DMS 273 (cell line): ENCODE results near the gene MTHFD1L.
"Not testable (repeated sequence)": the region's sequence is repeated elsewhere in the genome, so short reads cannot be mapped to it uniquely, and the experiment has no call there.

ENCODE experiments used
- DNase-seq: peaks from one replicate; lab custom pipeline; 2025; ENCODE audit not compliant: unreplicated experiment; lab: John Stamatoyannopoulos, UW

MTHFD1L gene

DNA sequence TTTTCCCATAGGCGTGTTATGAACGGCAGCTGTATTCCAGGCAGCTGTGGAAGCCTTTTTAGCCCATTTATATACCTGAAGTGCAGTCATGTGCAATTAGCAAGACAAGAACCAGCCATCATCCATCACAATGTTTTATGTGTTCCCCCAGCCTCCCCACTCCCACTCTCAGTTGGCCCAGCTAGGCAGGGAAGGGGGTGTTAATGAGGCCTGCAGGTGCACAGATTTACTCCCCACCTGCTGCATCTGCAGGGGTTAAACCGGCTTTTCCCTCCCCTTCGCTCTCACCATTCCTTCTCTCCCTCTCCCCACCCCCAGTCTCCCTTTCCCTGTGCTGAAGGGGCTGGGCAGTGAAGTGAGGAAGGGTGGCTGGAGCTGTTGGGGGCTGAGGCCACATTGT lies 224.5 kb downstream of the MTHFD1L start:
- DNase-seq: no peak

DNA sequence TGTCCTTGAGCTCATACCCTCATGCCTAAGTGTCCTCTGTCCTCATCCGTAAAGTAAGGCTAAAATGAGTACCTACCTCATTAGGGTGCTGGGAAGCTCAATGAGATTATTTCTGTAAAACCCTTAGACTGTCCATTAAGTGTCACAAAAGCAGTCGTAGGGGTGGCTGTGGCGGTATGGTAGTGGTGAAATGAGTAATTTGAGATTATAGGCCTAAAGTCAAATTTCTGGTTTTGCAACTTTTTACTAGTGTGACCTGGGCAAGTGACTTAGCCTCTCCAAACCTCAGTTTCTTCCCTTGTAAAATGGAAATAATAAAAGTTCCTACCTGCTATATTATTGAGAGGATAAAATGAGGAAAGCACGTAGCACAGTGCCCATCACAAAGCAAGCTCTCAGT lies 226.1 kb downstream of the MTHFD1L start:
- DNase-seq: no peak

DNA sequence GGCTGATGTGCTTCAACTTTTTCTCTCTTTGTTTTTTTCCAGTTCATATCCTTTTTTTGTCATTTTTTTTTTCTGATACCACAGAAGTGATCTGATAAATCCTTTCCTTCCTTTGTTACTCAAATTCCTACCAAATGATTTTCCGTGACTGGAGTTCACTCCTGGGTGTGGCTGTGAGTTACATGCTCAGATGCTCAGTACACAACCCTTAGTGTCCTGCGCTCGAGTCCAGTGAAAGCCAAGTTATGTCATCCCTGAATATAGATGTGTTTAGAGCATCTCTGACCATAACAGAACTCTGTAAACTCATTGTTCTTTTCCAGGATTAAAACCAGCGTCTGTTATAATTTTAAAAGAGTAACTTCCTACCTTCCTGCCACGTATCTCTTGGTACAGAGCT lies 227.1 kb downstream of the MTHFD1L start:
- no peak for DNase-seq

DNA sequence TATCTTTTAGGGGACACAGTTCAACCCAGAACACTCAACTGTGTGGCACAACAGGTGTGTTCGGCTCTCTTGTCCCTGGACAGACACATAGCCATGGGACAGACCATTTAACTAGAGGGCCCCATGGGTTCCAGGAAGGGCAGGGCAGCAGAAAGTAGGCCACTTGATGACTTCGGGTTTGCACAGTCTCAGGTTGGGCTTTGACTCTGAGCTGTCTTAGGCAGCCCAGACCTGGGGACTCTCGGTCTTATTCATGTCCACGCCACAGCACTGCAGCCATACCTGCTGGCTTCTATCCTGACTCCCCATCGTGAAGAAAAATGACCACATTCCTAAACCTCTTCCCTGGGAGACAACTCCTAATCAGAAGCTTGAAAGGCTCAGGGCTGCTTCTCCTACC lies 228.2 kb downstream of the MTHFD1L start:
- DNase-seq: no peak

DNA sequence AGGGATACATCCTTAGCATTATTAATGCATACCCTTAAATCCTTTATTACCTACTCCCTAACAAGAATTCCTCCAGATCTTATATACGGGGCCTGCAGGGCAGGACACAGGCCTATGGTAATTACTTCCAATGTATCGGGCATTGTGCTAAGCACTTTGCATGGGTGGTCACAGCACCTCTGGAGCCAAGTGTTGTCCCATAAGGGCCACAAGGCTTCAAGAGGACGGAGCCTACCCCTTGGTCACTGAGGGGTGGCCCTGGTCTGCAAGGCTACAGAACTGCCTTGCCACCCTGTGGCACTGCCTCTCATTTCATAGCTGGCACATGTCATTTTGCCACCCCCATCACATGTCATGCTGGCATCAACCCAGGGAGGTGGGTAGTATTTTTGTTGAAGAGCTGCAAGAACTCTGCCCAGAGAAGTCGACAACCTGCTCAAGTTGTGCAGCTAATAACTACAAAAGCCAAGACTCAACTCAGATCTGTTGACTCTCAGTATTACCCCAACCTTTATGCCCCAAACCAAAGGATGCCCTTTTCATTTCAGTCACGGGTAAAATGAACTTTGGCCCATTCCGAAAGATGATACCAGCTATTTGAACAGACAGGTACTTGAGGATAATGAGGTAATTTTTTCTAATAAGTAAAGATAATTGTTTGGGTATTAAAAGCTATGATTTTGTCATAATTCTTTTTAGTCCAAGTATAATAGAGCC lies 230.2 kb downstream of the MTHFD1L start:
- no peak for DNase-seq

DNA sequence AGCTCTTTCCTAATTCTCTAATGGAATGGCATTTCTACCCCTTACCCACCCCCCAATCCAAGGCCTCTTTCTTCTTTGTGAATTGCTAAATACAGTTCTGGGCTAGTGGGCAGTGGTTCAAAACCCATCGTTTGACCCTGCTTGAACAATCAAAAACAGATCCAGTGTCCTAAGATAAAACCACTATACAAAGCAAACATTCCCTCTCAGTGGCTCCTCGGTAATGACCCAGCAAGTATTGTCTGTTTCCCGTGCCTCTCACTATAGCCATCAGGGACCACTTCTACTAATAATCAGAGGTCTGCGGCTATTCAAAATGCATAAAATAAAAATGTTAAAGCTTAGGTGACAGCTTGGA lies 230.7 kb downstream of the MTHFD1L start:
- DNase-seq: no peak

DNA sequence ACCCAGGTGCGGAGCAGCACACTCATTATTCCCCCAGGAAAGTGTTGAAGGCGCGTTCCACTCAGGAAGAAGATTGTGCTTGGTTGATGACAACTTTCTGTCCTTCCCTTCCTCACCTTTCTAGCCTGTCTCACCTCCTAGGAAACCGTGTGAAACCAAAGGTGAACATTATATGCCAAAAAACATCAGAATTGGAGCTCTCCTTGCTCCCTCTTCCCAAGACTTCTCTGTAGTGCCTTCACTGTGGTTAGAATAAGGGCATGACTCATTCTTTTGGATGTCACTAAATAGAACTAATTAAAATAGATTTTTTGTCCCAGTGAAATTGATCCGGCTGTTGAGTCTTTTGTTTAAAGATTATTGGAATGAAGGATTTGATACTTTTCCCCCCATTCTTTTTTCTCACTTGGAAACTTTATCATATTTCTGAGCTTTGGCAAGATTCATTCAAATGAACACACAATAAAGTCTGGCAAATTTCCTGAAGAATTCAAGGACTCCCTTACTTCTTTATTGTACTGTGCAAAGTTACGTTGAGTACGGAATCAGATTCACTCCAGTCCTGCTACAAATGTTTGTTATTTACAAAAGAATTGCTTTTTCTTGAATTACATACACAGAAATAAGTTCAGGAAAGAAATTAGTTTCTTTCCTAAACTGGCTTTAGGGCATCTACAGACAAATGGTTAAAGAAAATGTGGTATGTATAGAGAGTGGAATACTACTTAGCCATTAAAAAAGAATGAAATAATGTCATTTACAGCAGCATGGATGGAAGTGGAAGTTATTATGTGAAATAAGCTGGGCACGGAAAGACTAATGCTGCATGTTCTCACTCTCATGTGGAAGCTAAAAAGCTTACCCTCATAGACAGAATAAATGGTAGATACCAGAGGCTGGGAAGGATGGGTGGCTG lies 231.4 kb downstream of the MTHFD1L start:
- DNase-seq: no peak

DNA sequence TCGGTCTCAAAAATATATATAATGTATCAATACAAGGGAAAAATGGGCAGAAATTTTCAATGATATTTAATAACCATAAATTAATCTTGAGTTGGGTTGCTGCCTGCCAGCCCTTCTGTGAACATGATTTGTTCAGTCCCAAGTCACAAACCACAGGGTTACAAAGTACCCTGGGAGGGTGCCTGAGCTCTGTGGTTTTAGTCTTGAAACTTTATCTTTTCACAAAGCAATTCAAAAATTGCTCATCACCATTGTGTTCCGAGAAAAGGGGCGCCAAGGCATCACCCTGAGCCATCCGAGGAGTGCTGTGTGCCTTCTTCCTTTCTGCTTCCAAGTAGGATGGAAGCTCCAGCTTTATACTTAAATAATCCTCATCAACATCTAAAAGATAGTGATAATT lies 232.7 kb downstream of the MTHFD1L start:
- DNase-seq: no peak

DNA sequence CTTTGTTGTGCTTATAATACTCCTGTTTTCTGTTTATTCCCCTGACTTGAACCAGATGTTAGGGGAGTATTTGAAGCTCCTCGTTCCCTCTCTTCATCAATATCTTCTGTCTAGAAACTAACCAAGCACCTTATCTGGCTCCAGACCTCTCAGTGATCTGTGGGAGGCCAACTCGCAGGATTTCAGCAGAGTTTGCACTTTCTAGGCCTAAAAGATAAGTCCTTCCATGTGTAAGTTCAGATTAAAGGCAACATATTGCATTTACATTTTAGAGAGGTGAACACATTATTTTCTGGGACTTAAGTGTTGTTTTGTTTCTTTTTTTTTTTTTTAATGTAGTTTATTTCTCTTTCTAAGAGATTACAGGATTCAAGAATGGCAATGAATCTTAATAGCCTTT lies 234.8 kb downstream of the MTHFD1L start:
- DNase-seq: no peak

DNA sequence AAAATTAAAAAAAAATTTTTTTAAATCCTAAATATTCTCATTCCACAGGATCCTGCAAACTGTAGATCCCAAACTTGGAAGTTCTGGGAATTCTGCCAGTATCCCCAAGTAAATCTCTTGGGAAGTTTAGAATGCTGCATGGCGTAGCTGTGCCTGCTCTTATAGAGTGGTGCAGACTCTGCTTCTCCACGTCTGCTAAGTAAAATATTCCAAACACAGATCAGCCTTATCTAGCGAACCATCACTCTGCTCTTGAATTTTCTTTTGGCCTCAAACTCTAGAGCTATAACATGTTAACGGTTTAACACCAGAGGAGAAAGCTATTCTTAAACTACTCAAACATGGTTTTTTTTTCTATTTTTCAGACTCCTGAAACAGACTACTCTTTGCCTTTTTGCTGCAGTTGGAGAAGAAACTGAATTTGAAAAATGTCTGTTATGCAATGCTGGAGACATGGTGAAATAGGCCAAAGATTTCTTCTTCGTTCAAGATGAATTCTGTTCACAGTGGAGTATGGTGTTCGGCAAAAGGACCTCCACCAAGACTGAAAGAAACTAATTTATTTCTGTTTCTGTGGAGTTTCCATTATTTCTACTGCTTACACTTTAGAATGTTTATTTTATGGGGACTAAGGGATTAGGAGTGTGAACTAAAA lies 235.8 kb downstream of the MTHFD1L start:
- DNase-seq: no peak

DNA sequence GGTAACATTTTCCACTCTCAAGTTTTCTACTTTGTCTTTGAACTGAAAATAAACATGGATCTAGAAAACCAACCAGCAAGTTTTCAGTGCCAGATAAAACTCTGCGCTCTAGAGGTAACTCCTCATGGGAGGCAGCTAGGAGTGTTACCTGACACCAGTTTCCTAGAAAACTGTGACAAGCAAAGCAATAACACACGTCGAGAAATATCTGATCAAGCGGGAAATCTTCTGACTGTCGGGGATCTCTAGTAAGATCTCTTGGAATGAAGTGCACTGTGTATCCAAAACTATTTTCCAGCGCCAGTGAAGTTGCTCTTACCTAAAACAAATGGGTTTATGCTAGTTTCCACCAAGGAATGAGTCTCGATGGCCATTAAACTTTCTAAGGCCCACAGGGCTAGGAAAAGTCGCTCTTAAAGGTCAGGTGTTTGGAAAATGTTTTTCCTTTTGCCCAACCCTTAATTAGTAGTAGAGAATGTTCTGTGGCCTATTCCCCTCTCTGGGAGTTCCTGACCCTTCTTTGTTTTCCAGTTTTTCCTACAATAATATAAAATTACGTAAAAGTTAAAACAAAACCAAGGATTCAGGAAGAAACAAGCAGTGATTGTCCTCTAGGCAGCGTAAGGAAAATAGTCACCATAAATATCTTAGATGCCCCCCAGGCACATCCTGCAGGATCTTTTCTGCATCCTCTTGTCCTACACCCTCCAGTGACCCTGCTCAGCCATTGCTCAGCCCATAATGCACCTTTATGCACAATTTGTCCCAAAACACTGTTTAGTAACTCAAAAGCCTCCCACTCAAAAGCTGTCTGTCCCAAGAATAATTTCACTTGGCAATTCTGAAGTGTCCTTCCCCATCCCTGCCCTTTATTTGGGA lies 236.6 kb downstream of the MTHFD1L start:
- DNase-seq: no peak

DNA sequence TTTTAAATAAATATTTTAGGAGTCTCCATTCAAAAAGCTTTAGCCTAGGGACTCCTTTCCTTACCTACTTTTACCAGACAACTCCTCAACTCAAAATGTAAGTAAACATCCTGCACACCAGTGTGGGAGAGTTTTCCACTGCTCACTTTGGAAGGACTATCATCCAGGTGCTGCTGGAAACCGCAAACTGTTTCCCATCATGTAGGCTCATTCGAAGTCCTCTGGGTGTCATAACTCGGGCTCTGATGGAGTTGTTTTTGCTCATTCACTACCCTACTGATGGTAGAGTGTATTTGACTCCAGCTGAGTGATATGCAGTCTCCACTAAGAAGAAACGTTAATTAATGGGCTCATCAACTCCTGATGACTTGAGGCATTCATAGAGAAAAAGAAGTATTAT lies 237.8 kb downstream of the MTHFD1L start:
- no peak for DNase-seq

DNA sequence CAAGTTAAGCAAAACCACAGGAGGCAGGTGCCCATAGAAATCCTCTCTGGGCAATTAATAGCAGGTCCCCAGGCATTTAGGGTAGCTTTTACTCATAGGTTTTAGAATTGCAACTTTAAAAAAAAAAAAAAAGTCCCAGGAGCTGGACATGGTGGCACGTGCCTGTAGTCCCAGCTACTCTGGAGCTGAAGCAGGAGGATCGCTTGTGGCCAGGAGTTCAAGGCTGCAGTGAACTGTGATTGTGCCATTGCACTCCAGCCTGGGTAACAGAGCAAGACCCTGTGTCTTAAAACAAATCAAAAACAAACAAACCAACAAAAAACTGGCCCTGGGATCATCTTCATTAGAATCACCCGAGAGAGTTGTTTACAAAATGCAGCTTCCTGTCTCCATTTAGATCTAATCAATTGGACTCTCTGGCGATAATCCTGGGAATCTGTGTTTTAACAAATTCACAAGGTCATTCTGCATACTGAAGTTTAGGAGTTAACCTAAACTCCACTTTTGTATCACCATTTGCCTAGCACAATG lies 242.5 kb downstream of the MTHFD1L start:
- no peak for DNase-seq

DNA sequence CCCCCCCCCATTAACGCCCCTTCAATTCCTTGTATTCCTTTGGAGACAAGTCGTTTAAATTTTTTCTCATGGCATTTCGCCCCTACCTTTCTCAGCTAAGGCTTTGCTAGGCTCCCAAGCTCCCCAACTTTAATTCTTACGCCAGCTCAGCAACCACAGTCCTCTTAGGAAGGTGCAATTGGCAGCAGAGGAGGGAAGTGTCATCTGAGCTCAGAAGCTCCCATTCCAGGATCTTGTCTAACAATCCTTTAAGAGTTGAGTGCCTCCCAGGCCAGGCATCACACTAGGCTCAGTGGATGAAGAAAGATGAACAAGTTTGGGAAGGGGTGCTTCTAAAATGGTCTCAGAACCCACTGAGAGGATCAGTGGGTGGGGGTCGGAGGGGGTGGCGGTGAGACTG lies 243.0 kb downstream of the MTHFD1L start:
- no peak for DNase-seq

DNA sequence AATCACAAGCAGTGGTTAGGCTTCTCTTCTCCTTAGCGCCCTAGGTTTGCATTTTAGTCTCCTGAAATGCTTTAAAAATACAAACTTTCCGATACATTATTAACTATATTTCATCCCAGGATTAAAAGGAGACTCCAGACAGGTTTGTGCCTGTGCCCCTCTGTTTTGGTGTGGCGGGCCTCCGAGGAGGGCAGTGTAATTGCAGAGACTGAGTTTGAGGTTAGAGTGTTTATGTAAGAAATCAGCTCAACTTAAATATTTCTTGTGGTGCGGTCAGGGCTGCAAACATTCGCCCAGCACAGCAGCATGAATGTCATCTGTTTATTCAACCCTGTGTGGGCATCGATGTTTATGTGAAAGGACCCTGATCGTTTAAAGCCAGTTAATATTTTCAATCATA lies 243.9 kb downstream of the MTHFD1L start:
- DNase-seq: no peak

DNA sequence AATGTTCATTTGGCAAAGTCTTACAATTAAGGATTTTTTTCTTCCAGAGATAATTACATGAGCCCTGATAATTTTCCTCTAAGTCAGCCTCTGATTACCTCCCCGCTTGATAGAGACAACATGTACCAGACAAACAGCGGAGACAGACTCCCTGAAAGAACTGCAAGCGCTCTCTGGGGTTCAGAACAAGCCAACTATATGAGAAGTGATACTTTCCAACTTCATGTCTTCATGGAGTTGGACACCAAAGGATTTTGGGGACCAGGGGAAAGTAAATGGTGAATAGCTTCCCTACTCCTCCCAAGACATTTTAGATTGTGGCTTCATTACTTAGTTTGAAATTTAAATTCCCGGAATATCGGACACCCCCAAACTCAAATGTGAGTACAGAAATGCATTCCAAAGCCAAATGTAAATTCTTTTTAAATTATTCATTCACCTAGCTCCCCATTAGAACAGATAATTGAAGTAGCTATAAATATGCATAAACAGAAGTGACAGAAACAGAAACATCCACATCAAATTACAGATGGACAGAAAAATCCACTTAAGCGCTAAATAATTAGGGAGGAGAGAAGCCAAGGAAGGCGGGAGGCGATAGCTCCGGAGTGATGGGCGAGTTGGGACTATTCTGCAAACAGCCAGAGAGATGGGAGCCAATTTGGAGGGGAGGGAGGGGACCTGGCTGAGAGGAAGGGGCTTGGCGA lies 244.5 kb downstream of the MTHFD1L start:
- DNase-seq: no peak

DNA sequence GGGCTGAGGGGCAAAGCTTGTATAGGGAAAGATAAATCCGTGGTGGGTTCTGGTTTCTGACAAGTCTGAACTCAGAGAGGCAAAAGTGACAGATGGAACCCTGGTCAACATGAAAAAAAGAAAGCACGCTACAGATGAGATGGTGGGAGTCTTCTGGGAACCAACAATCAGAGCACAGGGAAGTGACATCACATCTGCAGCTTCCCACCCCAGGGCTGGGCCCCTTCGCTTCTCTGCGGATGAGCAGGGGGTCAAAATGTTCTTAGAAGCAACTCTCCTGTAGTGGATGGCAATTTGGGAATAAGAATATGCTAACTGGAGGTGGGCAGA lies 245.0 kb downstream of the MTHFD1L start:
- DNase-seq: peak; percentile 48

DNA sequence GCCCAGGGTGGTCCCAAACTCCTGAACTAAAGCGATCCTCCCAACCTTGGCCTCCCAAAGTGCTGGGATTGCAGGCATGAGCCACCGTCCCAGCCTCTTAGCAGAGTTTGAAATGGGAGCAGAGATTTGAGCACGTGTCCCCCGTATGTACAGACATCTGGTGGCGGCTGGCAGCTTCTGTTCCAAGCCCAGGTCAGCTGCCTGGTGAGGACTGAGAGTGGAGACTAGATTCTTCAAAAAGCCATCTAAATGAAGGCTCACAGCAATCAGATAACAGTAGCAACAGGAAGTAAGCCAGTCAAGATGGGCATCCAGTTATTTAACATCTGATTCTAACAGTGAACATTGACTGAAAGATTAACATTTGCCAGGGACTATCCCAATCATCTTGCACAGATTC lies 246.2 kb downstream of the MTHFD1L start:
- DNase-seq: peak; percentile 86

DNA sequence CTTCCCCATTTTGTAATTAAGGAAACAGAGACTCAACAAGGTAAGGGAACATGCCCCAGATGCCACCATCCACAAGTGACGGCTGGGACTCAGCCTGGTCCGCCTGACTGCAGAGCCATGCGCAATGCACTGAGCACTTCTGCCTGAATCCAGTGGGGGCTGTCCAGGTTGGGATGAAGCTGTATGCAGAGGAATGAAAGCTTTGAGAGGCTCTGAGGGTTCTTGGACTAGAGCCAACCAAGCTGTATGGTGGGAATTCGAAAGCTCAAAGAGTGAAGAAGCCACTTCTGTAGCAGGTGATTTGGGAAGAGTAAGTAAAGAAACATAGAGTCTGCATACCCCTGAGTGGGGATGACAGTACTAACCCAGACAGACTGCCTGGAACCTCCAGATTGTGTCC lies 246.6 kb downstream of the MTHFD1L start:
- DNase-seq: peak; percentile 61

DNA sequence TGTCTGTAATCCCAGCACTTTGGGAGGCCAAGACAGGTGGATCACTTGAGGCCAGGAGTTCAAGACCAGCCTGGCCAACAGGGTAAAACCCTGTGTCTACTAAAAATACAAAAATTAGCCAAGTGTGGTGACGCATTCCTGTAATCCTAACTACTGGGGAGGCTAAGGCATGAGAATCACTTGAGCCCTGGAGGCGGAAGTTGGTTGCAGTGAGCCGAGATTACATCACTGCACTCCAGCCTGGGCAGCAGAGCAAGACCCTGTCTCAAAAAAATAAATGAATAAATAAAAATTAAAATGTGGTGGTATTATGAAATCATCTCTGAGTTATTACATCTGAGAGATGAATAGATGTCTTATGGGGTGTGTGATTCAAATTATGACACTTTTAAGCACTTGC lies 247.4 kb downstream of the MTHFD1L start:
- not testable (repeated sequence) for DNase-seq
